Measurements from ENCODE around the gene TBC1D14. TPM values are rescaled to one million over a fixed set of nuclear protein-coding genes. Genes with fewer than 3 reads are reported as not detected.
A peak's percentile ranks its signal among the peaks of the same experiment; 100 is the strongest.

The TBC1D14 gene, protein sequence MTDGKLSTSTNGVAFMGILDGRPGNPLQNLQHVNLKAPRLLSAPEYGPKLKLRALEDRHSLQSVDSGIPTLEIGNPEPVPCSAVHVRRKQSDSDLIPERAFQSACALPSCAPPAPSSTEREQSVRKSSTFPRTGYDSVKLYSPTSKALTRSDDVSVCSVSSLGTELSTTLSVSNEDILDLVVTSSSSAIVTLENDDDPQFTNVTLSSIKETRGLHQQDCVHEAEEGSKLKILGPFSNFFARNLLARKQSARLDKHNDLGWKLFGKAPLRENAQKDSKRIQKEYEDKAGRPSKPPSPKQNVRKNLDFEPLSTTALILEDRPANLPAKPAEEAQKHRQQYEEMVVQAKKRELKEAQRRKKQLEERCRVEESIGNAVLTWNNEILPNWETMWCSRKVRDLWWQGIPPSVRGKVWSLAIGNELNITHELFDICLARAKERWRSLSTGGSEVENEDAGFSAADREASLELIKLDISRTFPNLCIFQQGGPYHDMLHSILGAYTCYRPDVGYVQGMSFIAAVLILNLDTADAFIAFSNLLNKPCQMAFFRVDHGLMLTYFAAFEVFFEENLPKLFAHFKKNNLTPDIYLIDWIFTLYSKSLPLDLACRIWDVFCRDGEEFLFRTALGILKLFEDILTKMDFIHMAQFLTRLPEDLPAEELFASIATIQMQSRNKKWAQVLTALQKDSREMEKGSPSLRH
- total RNA-seq, result 33.1 TPM
- long read RNA-seq, full-length matches to known transcripts, result 34 of 98 reads
- long read RNA-seq, partial matches to known transcripts, result 10 of 98 reads
- long read RNA-seq, other reads (novel, unspliced or antisense), result 54 of 98 reads

DNA sequence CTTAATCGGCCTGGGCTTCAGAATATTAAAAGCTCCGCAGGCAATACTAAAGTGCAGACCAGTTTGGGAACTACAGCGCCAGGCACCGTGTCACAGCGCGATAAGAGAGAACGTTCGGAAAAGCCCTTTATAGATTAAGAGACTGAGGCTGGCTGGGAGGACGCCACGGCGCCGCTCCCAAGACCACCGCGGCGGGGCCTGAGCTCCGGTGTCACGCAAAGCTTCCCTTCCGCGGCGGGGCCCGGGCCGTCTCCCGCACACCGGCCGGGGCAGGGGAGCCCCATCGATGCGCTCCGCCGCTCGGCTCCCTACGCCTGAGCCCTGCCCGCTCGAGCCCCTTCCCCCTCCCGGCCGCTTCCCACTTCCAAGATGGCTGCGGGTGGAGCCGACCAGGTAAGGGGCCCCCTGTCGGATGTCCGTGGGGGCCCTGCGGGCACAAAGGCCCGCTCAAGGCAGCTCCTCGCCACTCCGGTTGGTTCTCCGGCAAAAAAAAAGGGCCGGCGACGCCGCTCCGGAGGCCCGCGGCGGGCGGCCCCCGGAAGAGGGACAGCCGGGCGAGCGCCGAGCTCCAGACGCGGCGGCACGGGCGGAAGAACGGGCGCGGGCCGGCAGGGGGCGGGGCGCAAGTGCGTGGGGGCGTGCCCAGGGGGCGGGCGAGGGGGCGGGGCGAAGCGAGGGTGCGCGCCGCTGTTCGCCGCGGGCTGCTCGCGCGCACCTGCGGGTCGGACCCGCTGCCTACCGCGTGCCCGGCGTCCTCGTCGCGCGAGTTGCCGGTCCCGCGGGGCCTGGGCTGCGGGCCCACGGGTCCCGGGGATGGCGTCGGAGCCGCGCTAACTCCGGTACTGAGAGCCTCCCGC is at the start of gene TBC1D14:
Gene TBC1D14 (plus strand): TSS at position 714 of the 857 bp plus-strand sequence. CDS start 13,564 bp downstream, outside the sequence.
- DNase-seq (peak; percentile 93), ATAC-seq (ENCODE audit: poor library complexity) (peak; percentile 93)
- intact Hi-C loops (cut with DNase I), result loop anchor here (5.0 kb wide), 1 partner anchor 163 kb away; no protein-coding TSS in a partner anchor

DNA sequence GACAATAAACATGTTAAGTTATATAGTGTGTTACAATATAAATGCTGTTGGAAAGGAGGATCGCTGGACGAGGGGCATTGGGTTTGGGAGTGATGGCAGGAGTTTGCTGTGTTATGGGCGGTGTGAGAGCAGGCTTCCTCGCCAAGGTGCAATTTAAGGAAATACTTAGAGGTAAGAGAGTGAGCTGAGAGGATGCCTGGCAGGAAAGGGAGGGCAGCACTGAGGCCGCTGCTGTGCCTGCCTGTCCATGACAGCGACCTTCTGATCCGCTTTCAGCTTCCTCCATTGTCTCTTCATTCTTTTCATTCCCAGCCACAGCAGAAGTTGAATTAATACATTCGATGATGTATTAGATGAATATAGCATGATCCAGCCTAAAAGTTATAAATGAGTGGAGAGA is 41.2 kb upstream of the TBC1D14 start:
- ATAC-seq (ENCODE audit: poor library complexity) (no peak), DNase-seq (no peak)
- intact Hi-C loops (cut with DNase I), result no loop called here

DNA sequence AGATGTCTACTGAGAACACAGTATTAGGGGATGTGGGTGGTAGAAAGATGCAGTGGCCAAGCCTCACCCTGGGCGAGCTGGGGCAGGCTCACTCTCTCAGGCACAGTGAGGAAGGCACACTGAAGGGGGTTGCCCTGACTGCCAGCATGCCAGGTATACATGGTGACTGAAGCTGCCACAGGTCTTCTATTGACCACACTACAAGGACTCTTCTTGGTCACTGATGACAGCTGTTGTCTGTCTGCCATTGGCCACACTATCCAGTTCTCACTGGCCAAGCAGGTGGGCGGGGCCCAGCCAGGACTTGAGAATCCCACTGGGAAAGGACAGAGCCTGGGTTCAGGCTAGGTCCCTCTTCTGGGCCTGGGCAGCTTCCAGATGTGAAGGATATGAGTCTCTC is 39.7 kb upstream of the TBC1D14 start:
- peak; percentile 45 for ATAC-seq (ENCODE audit: poor library complexity)
- peak; percentile 68 for DNase-seq
- intact Hi-C loops (cut with DNase I), result loop anchor here (5.0 kb wide), 1 partner anchor 93 kb away; no protein-coding TSS in a partner anchor

DNA sequence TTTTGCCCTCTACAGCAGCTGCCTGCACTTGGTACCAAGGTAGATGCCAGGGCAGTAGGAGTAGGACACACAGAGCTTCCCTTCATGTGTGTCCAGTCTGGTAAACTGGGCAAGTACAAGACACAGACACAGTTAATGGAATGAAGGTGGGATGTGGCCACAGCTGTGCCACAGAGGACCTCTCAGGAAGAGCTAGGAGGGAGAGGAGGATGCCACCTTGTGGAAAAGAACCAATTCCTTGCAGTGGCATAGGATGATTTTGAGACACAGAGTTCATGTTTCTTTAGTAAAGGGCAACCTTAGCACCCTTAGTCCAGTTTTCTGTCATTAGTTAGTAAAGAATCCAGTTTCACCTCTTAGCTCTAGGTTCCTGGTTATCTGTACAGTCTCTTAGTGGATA is 36.3 kb upstream of the TBC1D14 start:
- intact Hi-C loops (cut with DNase I), result loop anchor here (5.0 kb wide), 1 partner anchor 96 kb away; no protein-coding TSS in a partner anchor
- ATAC-seq (ENCODE audit: poor library complexity) (no peak), DNase-seq (no peak)

DNA sequence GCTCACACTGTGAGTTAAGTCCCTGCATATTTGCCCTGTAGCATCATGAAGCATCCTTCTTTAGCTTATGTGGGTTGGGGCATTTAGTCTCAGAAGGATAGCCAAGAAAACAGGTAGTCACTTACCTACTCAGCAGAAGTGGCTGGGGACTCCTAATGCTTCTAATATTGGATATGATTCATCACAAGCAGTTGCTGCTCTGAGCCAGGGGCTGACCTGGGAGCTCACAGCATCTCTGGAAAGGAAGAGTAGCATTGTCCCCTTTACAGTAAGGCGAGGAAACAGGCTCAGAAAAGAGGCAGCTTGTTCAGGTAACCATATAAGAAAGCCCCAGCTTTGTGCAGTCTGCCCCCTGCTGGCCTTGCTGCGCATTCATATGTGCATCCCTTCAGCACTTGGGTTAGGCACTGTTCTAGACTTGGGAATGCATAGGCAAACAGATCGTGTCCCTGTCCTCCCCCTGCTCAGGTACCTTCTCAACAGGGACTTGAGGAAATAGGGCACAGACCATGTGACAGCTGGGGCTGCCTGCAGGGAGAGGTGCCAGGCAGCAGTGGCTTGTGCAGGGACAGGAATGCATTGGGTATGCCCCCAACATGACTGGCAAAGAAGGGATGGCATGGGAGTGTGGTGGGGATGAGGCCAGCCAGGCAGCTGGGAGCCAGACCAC is 35.7 kb upstream of the TBC1D14 start:
- DNase-seq (peak; percentile 88), ATAC-seq (ENCODE audit: poor library complexity) (peak; percentile 65)
- intact Hi-C loops (cut with DNase I), result loop anchor here (2.0 to 5.0 kb wide), 2 partner anchors 97 to 153 kb away; no protein-coding TSS in a partner anchor

DNA sequence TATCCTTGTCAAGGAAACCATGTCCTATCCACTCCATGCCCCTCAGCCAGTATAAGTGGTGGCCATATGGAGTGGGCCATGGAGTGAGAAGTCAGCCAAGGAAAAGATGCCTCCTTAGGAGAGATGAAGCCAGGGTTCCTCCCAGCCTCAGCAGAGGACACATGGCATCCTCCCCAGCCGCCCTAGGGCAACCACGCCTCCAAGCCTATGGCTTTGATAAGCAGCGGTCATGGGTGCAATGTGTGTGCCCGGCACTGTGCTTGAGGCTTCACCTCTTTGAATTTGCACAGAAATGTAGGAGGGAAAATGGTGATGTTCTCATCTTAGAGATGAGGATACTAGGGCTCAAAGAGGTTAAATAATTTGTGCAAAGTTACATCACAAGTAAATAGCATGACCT is 34.6 kb upstream of the TBC1D14 start:
- DNase-seq, result no peak
- ATAC-seq (ENCODE audit: poor library complexity), result no peak
- intact Hi-C loops (cut with DNase I), result loop anchor here (2.0 to 5.0 kb wide), 2 partner anchors 98 to 154 kb away; no protein-coding TSS in a partner anchor

DNA sequence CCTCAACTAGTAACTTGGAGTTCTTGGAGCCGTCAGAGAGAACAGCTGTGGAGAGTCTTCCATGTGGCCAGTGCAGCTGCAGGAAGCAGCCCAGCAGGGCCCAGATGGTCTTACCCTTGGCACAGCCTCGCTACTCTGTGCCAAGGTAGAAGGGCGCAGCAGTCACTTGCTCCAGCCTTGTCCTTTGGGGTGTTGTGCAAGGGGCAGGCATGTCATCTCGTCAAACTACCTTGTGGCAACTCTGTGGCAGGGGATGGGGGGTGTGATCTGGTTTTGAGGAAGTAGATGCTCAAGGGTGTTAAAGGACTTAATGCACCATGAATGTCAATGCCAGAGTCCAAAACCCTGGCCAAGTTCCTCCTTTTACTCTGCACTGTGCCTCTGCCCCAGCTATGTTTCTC is 34.2 kb upstream of the TBC1D14 start:
- DNase-seq, result peak; percentile 76
- ATAC-seq (ENCODE audit: poor library complexity), result peak; percentile 77
- intact Hi-C loops (cut with DNase I), result loop anchor here (2.0 kb wide), 1 partner anchor 155 kb away; no protein-coding TSS in a partner anchor

DNA sequence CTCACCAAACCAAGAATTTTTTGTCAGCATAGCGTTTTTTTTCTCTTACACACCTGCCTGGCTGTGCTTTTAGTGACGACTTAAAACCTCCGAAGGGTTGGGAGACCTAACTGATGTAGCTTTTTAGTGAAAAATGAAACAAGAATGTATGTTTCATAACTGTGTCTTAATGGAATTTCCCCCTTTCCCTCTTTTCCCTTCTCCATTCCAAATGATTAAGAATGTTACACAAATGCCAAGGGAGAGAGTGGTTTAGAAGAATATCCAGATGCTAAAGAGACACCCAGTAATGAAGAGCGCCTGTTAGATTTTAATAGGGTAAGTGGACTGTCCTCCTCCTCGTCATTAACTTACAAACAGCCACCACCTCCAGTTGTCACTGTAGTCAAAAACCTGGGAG is 33.2 kb upstream of the TBC1D14 start:
- ATAC-seq (ENCODE audit: poor library complexity) (no peak), DNase-seq (no peak)
- intact Hi-C loops (cut with DNase I), result no loop called here

DNA sequence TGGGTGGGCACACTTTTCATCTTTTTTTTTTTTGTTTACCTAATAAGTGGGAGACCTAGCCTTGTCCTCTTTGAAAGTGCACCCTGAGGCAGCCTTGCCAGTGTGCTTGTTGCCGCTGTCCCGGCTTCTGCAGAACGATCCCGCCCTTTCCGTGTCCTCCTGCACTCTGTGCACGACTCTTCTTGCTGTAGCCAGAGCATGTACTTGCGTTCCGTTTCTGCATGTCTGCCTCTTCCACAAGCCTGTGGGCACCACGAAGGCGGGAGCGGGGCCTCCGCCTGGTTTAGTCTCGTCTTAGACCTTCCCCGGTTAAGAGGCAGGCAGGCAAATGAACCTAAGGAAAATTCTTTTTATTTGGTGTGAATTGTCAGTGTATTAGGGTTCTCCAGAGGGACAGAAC is 32.6 kb upstream of the TBC1D14 start:
- DNase-seq, result no peak

DNA sequence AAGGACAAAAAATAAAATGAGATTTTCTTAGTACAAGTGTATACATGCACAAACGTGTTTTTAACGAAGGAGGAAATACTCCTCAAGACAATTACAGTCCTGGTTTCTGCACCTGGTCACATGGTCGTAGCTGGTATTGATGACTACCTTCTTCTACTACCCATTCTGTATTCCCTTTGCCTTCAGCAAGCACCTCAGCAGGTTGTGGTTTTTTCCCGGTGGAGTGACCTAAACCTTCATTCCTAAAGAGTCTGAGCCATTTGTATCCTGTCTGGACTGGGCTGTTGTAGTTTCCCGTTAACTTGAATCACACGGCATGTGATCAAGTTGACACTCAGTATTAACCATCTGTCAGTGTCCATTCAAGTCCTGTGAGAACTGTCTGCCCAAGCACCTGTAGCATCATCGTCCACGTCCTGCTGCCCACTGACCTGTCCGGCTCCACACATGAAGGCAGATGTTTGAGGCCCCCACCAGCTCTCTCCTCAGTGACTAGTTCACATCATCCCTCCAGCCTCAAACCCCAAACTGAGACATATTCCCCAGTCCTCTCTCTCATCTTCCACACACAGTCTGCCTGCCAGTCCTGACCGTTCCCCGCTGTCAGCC is 31.1 kb upstream of the TBC1D14 start:
- intact Hi-C loops (cut with DNase I), result no loop called here
- no peak for ATAC-seq (ENCODE audit: poor library complexity)
- DNase-seq, result no peak

More for the DNA sequence above, 32.6 kb upstream of the TBC1D14 start:
- intact Hi-C loops (cut with DNase I), result no loop called here
- no peak for ATAC-seq (ENCODE audit: poor library complexity)

DNA sequence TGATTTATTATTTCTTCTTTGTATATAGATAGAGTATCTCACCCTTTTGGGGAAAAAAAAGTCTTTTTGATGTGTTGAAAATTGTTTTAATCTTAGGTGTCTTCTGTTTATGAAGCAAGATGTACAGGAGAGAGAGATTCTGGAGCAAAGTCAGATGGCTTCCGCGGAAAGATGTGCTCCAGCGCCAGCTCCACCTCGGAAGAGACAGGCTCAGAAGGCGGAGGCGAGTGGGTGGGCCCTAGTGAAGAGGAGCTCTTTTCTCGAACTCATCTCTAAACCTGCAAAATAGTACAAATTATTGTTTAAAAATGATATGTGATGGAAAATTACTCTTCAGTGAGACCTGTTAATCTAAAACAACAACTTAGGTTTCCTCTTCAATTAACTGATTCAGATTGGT is 28.9 kb upstream of the TBC1D14 start:
- no peak for DNase-seq
- no peak for ATAC-seq (ENCODE audit: poor library complexity)
- intact Hi-C loops (cut with DNase I), result no loop called here

DNA sequence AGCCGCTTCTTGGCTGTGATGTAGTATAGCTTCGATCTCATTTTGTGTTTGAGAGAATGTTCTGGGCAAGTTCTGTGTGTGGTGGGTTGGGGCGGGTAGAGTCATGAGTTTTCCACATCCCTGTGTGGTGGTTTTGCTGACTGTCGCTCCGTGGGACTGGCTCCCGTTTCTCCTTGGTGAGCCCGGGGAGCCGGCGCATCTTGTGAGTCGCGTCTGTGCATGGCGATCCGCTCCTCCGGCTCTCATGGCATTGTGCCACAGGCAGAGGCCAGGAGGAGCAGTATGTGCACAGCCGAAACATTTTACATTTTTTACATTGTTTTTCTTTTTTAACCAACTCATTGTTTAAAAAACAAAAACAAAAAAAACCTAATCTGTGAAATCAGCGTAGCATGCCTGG is 27.7 kb upstream of the TBC1D14 start:
- no peak for ATAC-seq (ENCODE audit: poor library complexity)
- intact Hi-C loops (cut with DNase I), result no loop called here
- DNase-seq, result no peak

DNA sequence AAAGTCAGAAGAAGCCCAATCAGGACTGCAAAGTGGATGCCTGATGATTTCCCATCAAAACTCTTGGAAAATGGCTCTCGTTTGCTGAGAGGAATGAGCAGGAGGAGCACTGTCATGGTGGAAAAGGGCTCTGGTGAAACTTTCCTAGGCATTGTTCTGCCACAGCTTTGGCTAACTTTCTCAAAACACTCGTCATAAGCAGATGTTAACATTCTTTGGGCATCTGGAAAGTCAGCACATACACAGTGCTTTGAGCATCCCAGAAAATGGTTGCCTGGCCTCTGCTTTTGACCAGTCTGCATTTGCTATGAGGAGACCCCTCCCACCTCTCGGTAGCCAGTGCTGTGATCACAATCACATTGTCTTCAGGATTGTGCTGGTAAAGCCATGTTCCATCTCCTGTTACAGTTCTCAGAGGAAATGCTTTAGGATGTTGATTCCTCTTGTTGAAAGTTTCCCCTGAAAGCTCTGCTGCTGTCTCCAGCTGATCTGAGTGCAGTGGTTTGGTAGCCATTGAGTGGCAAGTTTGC is 25.2 kb upstream of the TBC1D14 start:
- ATAC-seq (ENCODE audit: poor library complexity) (no peak), DNase-seq (no peak)
- intact Hi-C loops (cut with DNase I), result no loop called here

DNA sequence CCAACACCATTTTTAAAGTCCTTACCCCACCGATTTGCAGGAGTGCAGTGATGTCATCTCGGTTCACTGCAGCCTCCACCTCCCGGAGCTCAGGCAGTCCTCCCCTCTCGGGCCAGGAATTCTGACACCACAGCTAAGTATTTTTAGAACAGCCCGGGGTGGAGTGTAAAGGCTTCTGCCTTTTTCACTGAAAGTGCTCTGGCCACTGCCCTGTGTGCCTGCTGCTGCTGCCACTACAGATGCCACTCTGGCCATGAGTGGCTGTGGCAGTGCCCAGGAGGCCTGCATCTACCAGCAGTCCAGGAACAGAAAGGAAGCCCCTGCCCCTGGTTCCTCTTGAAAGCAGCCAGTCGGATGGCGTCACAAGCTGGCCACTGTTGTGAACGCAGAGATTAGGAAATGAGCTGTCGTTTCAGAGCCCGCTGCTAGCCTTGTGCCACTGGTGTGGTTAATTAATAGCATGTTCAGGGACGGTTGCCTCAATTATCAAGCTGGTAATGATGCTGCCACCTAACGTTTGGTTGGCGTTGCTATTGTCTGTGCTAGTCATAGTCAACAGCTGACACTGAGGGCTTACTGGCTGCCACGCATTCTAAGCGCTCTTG is 23.6 kb upstream of the TBC1D14 start:
- peak; percentile 82 for DNase-seq
- ATAC-seq (ENCODE audit: poor library complexity), result peak; percentile 79
- intact Hi-C loops (cut with DNase I), result no loop called here

DNA sequence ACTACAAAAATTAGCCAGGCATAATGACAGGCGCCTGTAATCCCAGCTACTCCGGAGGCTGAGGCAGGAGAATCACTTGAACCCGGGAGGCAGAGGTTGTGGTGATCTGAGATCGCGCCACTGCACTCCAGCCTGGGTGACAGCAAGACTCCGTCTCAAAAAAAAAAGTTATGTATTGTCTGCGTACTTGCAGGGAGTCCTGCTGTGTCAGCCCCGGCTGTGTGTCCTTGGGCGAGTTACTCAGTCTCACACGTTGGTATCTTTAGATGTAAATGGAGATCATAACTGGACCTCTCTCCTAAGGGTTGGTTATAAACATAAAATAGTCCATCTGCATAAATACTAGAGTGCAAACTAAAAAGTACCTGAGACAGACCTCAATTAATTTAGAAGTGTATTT is 22.7 kb upstream of the TBC1D14 start:
- intact Hi-C loops (cut with DNase I), result no loop called here
- ATAC-seq (ENCODE audit: poor library complexity), result no peak
- no peak for DNase-seq

DNA sequence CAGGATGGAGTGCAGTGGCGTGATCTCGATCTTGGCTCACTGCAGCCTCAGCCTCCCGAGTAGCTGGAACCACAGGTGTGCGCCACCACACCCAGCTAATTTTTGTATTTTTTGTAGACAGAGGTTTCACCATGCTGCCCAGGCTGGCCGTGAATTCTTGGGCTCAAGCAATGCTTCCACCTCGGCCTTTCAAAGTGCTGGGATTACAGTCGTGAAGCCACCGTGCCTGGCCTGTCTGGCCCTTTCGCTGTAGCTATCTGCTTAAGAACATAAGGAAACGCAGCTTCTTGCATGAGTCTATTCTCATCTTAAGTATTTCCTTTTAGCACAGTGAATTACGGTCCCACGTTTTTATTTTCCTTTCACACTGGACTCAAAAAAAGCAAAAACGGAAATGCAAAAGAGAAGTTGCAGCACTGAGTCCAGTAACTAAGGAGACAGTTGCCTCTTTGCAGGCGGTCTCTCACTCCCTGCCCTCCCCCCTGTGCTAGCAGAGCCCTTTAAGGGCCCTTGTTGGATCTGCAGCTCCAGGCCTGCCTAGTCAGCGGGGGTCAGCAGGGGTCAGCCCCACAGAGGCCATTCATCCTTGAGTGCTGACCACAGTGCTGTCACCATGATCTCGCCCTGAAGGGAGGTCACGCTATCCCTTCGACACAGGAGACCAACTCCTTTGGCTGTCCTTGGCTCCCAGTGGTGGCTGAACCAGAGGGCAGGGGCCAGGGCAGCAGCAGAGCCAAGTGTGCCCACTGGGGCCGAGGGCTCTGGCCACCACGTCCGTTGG is 21.8 kb upstream of the TBC1D14 start:
- intact Hi-C loops (cut with DNase I), result no loop called here
- DNase-seq, result peak; percentile 67
- ATAC-seq (ENCODE audit: poor library complexity), result no peak
